Activated CD4-positive, alpha-beta T cell treated with anti-CD3 and anti-CD28 coated beads, Interleukin-2, amount 10 ng/mL, durations not matched to agents 7 days and 5 days (primary cell): Measurements from ENCODE around the gene ARFGAP1. TPM values are rescaled to one million over a fixed set of nuclear protein-coding genes. Genes with fewer than 3 reads are reported as not detected.

Experiments
- CTCF ChIA-PET: fragments of 350-600 bp; sonication (Branson Sonifier 250); formaldehyde crosslinking; loops from one replicate; lab custom pipeline; 2021; ENCODE audit warnings: antibody characterized with exemption; lab: Charles Lee
- POLR2A ChIA-PET: fragments of 350-600 bp; sonication (Branson Sonifier 250); formaldehyde crosslinking; loops from one replicate; lab custom pipeline; 2021; ENCODE audit warnings: antibody characterized with exemption; lab: Charles Lee
- DNase-seq: peaks from one replicate; pipeline ENCODE4 v3.0.0-alpha.2; 2020
- H3K27ac Mint-ChIP-seq: one replicate; pipeline ENCODE4 v1.8.0; 2021; ENCODE audit warnings: mild to moderate bottlenecking, moderate library complexity, mixed read lengths
- H3K27me3 Mint-ChIP-seq: one replicate; pipeline ENCODE4 v1.8.0; 2021; ENCODE audit warnings: mixed read lengths
- H3K36me3 Mint-ChIP-seq: one replicate; pipeline ENCODE4 v1.8.0; 2021; ENCODE audit warnings: low read depth, mixed read lengths
- H3K4me1 Mint-ChIP-seq: one replicate; pipeline ENCODE4 v1.8.0; 2021; ENCODE audit warnings: mixed read lengths
- H3K4me3 Mint-ChIP-seq: one replicate; pipeline ENCODE4 v1.8.0; 2021; ENCODE audit warnings: mild to moderate bottlenecking, moderate library complexity, mixed read lengths
- H3K9me3 Mint-ChIP-seq: one replicate; pipeline ENCODE4 v1.8.0; 2021; ENCODE audit warnings: mixed read lengths
- total RNA-seq, 2 experiments: library from RNA; stranded (reverse); gene quantifications; one replicate each; pipeline ENCODE4 v1.2.3, GENCODE V29; 2021

The ARFGAP1 gene
- total RNA-seq, 2 experiments from 2014 or later, result 88.0 to 94.4 TPM

DNA sequence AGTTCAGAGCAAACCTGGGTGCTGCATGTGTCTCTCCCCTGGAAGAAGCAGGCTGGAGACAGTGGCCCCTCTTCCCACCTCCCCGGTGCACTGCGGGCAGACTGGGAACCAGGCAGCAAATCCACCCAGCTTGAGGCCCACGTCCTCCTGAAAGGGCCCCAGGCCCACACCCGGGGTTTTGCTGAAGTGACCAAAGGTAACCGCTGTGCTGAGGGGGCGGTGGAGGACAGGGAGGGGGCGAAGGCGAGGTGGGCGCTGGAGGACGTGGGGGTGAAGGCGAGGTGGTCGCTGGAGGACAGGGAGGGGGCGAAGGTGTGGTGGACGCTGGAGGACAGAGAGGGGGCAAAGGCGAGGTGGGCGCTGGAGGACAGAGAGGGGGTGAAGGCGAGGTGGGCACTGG, 38.7 kb upstream of the ARFGAP1 start:
- POLR2A ChIA-PET, result no interaction called here

DNA sequence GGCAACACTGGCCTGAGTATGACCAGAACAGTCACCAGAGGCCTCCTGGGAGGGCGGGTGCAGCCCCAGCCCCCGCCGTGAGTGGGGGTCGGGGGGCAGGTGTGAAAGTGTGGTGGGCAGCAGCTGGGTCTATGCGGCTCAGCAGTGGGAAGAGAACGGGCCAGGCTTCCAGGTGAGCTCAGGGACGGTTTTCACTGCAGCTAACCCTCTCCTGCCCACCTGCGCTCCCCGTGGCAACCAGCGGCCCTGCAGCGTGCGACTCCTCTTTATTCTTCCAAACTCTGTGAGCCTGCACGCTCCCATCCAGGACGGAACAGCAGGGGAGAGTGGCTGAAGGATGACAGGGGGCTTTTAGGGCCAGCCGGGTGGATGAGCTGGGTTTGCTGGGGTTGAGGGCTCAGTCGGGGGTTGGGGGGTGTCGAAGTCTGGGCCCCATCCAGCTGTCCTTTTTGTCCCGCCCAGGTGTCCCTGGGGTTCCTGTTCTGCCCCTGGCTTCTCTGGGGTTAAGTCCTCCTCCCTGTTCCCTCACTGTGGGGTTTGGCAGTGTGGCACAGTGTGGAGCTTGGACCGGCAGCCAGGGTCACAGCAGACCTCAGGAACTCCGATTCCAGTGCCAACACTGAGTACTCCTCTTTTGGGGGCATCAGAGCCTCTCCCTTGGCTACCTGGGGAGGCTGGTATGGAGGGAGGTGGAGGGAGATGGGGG, 37.8 kb upstream of the ARFGAP1 start:
- POLR2A ChIA-PET, result no interaction called here

More for the DNA sequence above, 38.7 kb upstream of the ARFGAP1 start:
- CTCF ChIA-PET, result interaction anchor here (0.7 to 2.1 kb wide), 3 partner anchors 11 to 35 kb away, joined by 3 to 8 read pairs (median 3); no protein-coding TSS in a partner anchor
- Mint-ChIP-seq H3K4me1 (no peaks in the 10 kb centered on the region), H3K9me3 (no peaks in the 10 kb centered on the region), H3K27ac (no peak overlapping the region), H3K4me3 (no peak overlapping the region), H3K27me3 (peaks cover 28% of the 10 kb centered on the region), H3K36me3 (no peaks in the 10 kb centered on the region)
- DNase-seq, result no peak

DNA sequence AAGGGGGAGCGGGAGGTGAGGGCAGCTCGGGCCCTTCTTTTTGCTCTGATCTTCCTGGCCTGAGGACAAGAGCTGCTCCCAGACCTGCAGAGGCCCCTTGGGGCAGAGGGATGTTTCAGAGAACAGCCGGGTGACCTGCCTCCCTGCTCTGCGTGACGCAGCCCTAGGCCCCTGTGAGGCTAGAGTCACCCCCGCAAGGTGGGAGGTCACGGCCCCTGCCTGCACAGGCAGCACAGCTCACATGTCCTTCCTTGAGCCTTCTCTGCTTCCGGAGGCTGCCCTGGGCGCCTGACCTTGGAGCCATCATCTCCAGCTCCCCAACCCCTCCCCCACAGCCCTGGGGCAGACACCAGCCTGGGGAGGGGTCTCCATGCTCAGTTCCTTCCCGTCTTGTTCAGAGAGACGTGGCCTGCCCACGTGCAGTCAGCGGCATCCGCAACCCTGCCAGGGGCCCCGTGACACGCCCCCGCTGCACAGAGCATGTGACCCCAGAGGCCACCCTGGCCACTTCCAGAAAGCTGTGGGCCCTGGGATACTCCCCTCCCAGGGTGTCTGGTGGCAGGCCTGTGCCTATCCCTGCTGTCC, 37.1 kb upstream of the ARFGAP1 start, which contains the start of gene BIRC7:
TSS of gene BIRC7 (plus strand) at position 507 of the 585 bp plus-strand sequence. CDS start 192 bp downstream, outside the sequence.
- Mint-ChIP-seq H3K4me3 (no peak within 1 kb of the TSS), H3K27me3 (peaks cover 15% of the 10 kb centered on the region), H3K9me3 (no peaks in the 10 kb centered on the region), H3K4me1 (no peaks in the 10 kb centered on the region), H3K36me3 (no peaks in the 10 kb centered on the region), H3K27ac (no peak within 1 kb of the TSS)
- no peak for DNase-seq
- ChIA-PET POLR2A (no interaction called here), CTCF (interaction anchor here (2.1 kb wide), 1 partner anchor 12 kb away, joined by 8 read pairs; no protein-coding TSS in a partner anchor)

More for the DNA sequence above, 37.8 kb upstream of the ARFGAP1 start:
- CTCF ChIA-PET, result interaction anchor here (2.1 kb wide), 1 partner anchor 12 kb away, joined by 8 read pairs; no protein-coding TSS in a partner anchor
- peaks cover 20% of the 10 kb centered on the region for H3K27me3 Mint-ChIP-seq
- no peak for DNase-seq
- no peaks in the 10 kb centered on the region for H3K9me3 Mint-ChIP-seq
- H3K4me3 Mint-ChIP-seq, result no peak overlapping the region
- H3K36me3 Mint-ChIP-seq, result no peaks in the 10 kb centered on the region
- no peak overlapping the region for H3K27ac Mint-ChIP-seq
- H3K4me1 Mint-ChIP-seq, result no peaks in the 10 kb centered on the region

- ChIA-PET CTCF (no interaction called here), POLR2A (no interaction called here)
- Mint-ChIP-seq H3K36me3 (no peaks in the 10 kb centered on the region), H3K4me3 (no peak overlapping the region), H3K27me3 (peaks cover 10% of the 10 kb centered on the region), H3K4me1 (no peaks in the 10 kb centered on the region), H3K9me3 (no peaks in the 10 kb centered on the region), H3K27ac (no peak overlapping the region)
- DNase-seq, result no peak
Observed at GRCh38 chr20:63236116-63236837, 36.3 kb upstream of the ARFGAP1 start.

- no peak for DNase-seq
- no peak overlapping the region for H3K4me3 Mint-ChIP-seq
- H3K9me3 Mint-ChIP-seq, result no peaks in the 10 kb centered on the region
- peaks cover under 1% of the 10 kb centered on the region for H3K27me3 Mint-ChIP-seq
- H3K36me3 Mint-ChIP-seq, result no peaks in the 10 kb centered on the region
- POLR2A ChIA-PET, result no interaction called here
- no peaks in the 10 kb centered on the region for H3K4me1 Mint-ChIP-seq
- H3K27ac Mint-ChIP-seq, result no peak overlapping the region
- CTCF ChIA-PET, result no interaction called here
Observed at GRCh38 chr20:63238031-63238430, 34.6 kb upstream of the ARFGAP1 start.

DNA sequence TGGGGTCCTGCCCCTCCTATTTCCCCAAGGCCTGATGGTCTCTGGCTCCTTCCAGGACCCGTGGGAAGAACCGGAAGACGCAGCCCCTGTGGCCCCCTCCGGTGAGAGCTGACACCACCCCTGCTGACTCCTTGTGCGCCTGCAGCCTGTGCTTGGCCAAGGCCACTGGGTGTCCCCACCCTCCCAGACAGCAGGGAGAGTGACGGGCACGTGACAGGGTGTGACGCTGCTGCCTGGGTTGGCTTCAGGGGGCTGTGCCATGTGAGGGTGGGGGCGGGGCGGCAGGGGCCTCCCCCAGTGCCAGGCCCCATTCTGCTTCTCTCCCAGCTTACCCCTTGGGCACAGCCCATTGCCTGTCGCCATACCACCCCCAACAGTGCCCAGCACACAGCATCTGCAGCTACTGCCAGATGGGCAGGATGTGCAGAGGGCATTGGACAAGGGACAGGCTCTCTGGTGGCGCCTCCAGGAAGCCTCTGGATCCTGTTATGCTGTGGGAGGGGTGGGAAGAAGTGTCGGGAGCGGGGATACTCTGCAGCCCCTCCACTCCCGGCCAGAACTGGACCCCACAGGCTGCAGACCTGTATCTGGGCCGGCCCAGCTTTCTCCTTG, 34.0 kb upstream of the ARFGAP1 start:
- DNase-seq, result no peak
- Mint-ChIP-seq H3K27ac (no peak overlapping the region), H3K27me3 (no peaks in the 10 kb centered on the region), H3K36me3 (no peaks in the 10 kb centered on the region), H3K4me3 (no peak overlapping the region), H3K9me3 (no peaks in the 10 kb centered on the region), H3K4me1 (no peaks in the 10 kb centered on the region)
- POLR2A ChIA-PET, result no interaction called here
- CTCF ChIA-PET, result interaction anchor here (0.8 kb wide), 1 partner anchor 18 kb away, joined by 3 read pairs; no protein-coding TSS in a partner anchor

DNA sequence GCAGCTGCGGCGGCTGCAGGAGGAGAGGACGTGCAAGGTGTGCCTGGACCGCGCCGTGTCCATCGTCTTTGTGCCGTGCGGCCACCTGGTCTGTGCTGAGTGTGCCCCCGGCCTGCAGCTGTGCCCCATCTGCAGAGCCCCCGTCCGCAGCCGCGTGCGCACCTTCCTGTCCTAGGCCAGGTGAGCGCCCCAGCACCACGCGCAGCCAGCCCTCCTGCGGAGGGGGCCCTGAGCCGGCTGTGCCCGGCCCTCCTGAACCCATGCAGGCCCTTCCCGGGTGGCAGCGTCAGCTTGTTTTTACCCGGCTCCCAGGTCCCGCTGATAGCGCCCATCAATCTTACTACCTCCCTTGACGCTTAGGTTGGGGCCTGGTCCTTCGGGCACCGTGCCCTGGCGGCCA, 33.2 kb upstream of the ARFGAP1 start:
- CTCF ChIA-PET, result interaction anchor here (0.8 kb wide), 1 partner anchor 19 kb away, joined by 3 read pairs; no protein-coding TSS in a partner anchor
- no peak overlapping the region for H3K27ac Mint-ChIP-seq
- no peak overlapping the region for H3K4me3 Mint-ChIP-seq

GRCh38 chr20:63240004-63240403, 32.6 kb upstream of the ARFGAP1 start:
- no peak for DNase-seq
- Mint-ChIP-seq H3K4me3 (no peak overlapping the region), H3K36me3 (no peaks in the 10 kb centered on the region), H3K27ac (no peak overlapping the region), H3K27me3 (no peaks in the 10 kb centered on the region), H3K4me1 (no peaks in the 10 kb centered on the region), H3K9me3 (no peaks in the 10 kb centered on the region)
- POLR2A ChIA-PET, result no interaction called here
- CTCF ChIA-PET, result no interaction called here

More for the DNA sequence above, 33.2 kb upstream of the ARFGAP1 start:
- POLR2A ChIA-PET, result no interaction called here
- Mint-ChIP-seq H3K36me3 (no peaks in the 10 kb centered on the region), H3K9me3 (no peaks in the 10 kb centered on the region), H3K27me3 (no peaks in the 10 kb centered on the region), H3K4me1 (no peaks in the 10 kb centered on the region)
- no peak for DNase-seq

DNA sequence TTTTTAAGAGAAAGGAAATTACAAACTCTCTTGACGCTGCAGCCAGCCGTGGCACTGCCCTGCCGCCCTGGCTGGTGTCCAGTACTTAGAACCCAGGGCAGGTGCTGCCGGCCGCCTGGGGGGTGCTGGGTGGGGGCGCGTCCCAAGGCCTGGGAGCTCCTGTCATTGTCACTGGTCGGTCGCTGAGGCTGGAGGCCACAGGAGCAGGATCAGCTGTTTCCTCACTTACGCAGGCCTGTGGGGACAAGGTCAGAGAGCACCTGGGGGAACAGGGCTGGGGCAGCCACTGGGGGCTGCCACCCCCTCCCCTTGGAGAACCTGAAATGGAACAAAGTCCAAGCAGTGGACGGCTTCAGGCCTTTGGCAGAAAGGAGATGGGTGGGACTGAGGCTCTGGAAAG, 31.3 kb upstream of the ARFGAP1 start:
- Mint-ChIP-seq H3K36me3 (no peaks in the 10 kb centered on the region), H3K4me3 (no peak overlapping the region), H3K27ac (no peak overlapping the region), H3K27me3 (no peaks in the 10 kb centered on the region), H3K4me1 (no peaks in the 10 kb centered on the region), H3K9me3 (no peaks in the 10 kb centered on the region)
- ChIA-PET CTCF (no interaction called here), POLR2A (no interaction called here)
- DNase-seq, result no peak

DNA sequence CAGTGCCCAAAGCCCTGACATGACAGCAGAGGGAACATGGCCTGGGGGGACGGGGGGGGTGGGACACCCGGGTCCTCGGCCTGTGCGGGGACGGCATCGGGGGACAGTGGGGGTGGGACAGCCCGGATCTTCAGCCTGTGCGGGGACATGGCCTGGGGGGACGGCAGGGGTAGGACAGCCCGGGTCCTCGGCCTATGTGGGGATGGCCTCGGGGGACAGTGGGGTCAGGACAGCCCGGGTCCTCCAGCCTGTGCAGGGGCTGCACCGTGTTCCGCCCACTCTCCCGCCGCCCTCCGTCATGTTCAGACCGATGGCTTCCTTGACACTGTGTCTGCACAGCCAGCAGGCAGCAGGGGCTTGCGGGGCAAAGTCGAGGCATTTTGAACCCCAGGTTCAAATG, 29.9 kb upstream of the ARFGAP1 start:
- H3K4me3 Mint-ChIP-seq, result no peak overlapping the region
- ChIA-PET CTCF (interaction anchor here (0.6 kb wide), 1 partner anchor 19 kb away, joined by 3 read pairs; no protein-coding TSS in a partner anchor), POLR2A (no interaction called here)

GRCh38 chr20:63243604-63244247, 28.9 kb upstream of the ARFGAP1 start:
- H3K36me3 Mint-ChIP-seq, result no peaks in the 10 kb centered on the region
- H3K4me3 Mint-ChIP-seq, result no peak overlapping the region
- ChIA-PET CTCF (no interaction called here), POLR2A (no interaction called here)
- no peaks in the 10 kb centered on the region for H3K9me3 Mint-ChIP-seq
- H3K27ac Mint-ChIP-seq, result no peak overlapping the region
- H3K27me3 Mint-ChIP-seq, result no peaks in the 10 kb centered on the region
- DNase-seq, result no peak
- no peaks in the 10 kb centered on the region for H3K4me1 Mint-ChIP-seq

More for the DNA sequence above, 29.9 kb upstream of the ARFGAP1 start:
- Mint-ChIP-seq H3K27ac (no peak overlapping the region), H3K9me3 (no peaks in the 10 kb centered on the region), H3K27me3 (no peaks in the 10 kb centered on the region), H3K36me3 (no peaks in the 10 kb centered on the region), H3K4me1 (no peaks in the 10 kb centered on the region)
- no peak for DNase-seq

- DNase-seq, result no peak
- no peak overlapping the region for H3K27ac Mint-ChIP-seq
- POLR2A ChIA-PET, result no interaction called here
- CTCF ChIA-PET, result interaction anchor here (1.2 kb wide), 1 partner anchor 29 kb away, joined by 3 read pairs; no protein-coding TSS in a partner anchor
- H3K9me3 Mint-ChIP-seq, result no peaks in the 10 kb centered on the region
- no peaks in the 10 kb centered on the region for H3K36me3 Mint-ChIP-seq
- H3K27me3 Mint-ChIP-seq, result no peaks in the 10 kb centered on the region
- H3K4me3 Mint-ChIP-seq, result no peak overlapping the region
- no peaks in the 10 kb centered on the region for H3K4me1 Mint-ChIP-seq
Observed at GRCh38 chr20:63244468-63244867, 28.1 kb upstream of the ARFGAP1 start.
